Measurements from ENCODE around the gene PCGF3. TPM values are rescaled to one million over a fixed set of nuclear protein-coding genes. Genes with fewer than 3 reads are reported as not detected.

PCGF3 gene
- total and polyA plus RNA-seq, 9 of the 15 experiments (the other 6 are each of a cell fraction or from before 2014, with no cell fraction given), result 2.6 to 46.1 (median 20.3) TPM

DNA sequence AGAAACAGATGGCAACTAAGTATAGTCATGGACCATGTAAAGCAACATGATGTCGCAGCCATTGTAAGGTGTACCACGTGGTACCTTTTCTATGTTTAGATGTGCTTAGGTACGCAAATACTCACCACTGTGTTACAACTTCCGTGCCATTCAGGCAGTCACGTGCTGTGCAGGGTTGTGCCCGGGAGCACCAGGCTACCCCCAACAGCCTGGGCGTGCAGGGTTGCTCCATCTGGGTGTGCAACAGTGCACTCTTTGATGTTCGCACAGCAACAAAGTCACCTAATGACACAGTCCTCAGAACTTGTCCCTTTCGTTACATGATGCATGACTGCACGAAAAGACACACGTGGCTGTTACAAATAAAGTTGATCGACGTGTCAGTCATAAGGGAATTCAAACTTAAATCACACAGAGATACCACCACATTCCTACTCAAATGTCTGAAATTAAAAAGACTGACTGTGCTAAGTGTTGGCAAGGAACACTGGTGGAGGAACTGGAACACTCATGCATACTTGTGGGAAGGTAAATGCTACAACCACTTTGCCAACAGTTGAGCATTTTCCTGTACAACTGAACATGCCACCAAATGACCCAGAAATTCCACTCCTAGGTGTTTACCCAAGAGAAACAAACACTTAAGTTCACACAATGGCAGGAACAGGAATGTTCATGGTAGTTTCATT is 95.9 kb downstream of the PCGF3 start:
- Histone ChIP-seq H4K20me1 (replicated peaks; ENCODE audit: control insufficient read depth, insufficient read depth, low read length) (no peaks in the 10 kb centered on the region), H3K79me2 (ENCODE audit: control insufficient read depth, insufficient read depth, low read length) (no peaks in the 10 kb centered on the region), H3K9me3 (replicated peaks; ENCODE audit: control insufficient read depth, insufficient read depth, low read depth, low read length) (no peaks in the 10 kb centered on the region), H3K27ac (ENCODE audit: extremely low read depth, low read depth, low read length) (no peak overlapping the region), H3K4me1 (replicated peaks in 1 of 2; ENCODE audit: control insufficient read depth in 2 of 2, insufficient read depth in 2 of 2, low read length in 2 of 2) (peaks cover 0 to 6% of the 10 kb centered on the region in 2 experiments; a peak in 2 of 5 replicates), H3K4me2 (ENCODE audit: insufficient read depth, low read length) (no peak overlapping the region), H3K9me1 (ENCODE audit: control insufficient read depth, insufficient read depth, low read length) (no peaks in the 10 kb centered on the region), H3K36me3 (ENCODE audit: control insufficient read depth, insufficient read depth, low read length) (no peaks in the 10 kb centered on the region), H3K9ac (ENCODE audit: insufficient read depth in 1 of 2, low read depth in 2 of 2, low read length in 2 of 2) (no peak overlapping the region), H3K4me3 (no peak overlapping the region), H3K27me3 (ENCODE audit: control insufficient read depth in 2 of 2, insufficient read depth in 2 of 2, low read length in 2 of 2) (peaks cover 0 to 4% of the 10 kb centered on the region in 2 experiments; a peak in 3 of 5 replicates), H2AFZ (ENCODE audit: low read depth, low read length) (no peak overlapping the region)
- FAIRE-seq (no peak), ATAC-seq (no peak), DNase-seq (ENCODE audit: extremely low read depth in 1 of 4, low spot score in 3 of 4) (no peak)
- in situ Hi-C loops (cut with MboI) (no loop called here), intact Hi-C loops (cut with micrococcal nuclease) (no loop called here)
- BruUV-seq (replicated peaks), result no TSS peak
- TF ChIP-seq FOXA1 (IDR thresholded peaks at IDR 0.05; ENCODE audit: borderline replicate concordance), result no peak
- no peak for TF ChIP-seq ZNF24 (IDR thresholded peaks at IDR 0.05)
- peak; percentile 26 for TF ChIP-seq RBM25 (IDR thresholded peaks at IDR 0.05; ENCODE audit: low read depth, low read length, severe bottlenecking)
- TF ChIP-seq GABPB2 (CRISPR knock-in tag; conservative IDR thresholded peaks at IDR 0.05), result no peak
- no peak for TF ChIP-seq SAFB2 (IDR thresholded peaks at IDR 0.05; ENCODE audit: borderline replicate concordance, low read depth, low read length, severe bottlenecking)
- TF ChIP-seq, protein P1, sequence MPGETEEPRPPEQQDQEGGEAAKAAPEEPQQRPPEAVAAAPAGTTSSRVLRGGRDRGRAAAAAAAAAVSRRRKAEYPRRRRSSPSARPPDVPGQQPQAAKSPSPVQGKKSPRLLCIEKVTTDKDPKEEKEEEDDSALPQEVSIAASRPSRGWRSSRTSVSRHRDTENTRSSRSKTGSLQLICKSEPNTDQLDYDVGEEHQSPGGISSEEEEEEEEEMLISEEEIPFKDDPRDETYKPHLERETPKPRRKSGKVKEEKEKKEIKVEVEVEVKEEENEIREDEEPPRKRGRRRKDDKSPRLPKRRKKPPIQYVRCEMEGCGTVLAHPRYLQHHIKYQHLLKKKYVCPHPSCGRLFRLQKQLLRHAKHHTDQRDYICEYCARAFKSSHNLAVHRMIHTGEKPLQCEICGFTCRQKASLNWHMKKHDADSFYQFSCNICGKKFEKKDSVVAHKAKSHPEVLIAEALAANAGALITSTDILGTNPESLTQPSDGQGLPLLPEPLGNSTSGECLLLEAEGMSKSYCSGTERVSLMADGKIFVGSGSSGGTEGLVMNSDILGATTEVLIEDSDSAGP (CRISPR knock-in tag; IDR thresholded peaks at IDR 0.05), result no peak
- TF ChIP-seq, protein P2, sequence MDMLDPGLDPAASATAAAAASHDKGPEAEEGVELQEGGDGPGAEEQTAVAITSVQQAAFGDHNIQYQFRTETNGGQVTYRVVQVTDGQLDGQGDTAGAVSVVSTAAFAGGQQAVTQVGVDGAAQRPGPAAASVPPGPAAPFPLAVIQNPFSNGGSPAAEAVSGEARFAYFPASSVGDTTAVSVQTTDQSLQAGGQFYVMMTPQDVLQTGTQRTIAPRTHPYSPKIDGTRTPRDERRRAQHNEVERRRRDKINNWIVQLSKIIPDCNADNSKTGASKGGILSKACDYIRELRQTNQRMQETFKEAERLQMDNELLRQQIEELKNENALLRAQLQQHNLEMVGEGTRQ (CRISPR knock-in tag; IDR thresholded peaks at IDR 0.05), result 0 out of 2 replicates have a peak, but pooled peaks have one; percentile 3
- TF ChIP-seq ZNF184 (CRISPR knock-in tag; IDR thresholded peaks at IDR 0.05), result peak; percentile 86
- WGBS (ENCODE audit: insufficient coverage, low coverage, missing lambda C conversion rate), result 21% methylated on average over 13 of the region's 13 CpGs
- POLR2A ChIA-PET, result no interaction called here
- CTCF ChIA-PET (ENCODE audit: low intra/inter-chr PET ratio), result no interaction called here

Measured in K562 (cell line).